Panc1 (cell line): ENCODE data around the gene PKD2L2. TPM values are rescaled to one million over a fixed set of nuclear protein-coding genes. Genes with fewer than 3 reads are reported as not detected.

Source experiments
- ATAC-seq: fragments of 200-7000 bp; cut with Tn5 transposase; 2 replicates; pipeline ENCODE4 v1.9.1; 2020; ENCODE audit warnings: mild to moderate bottlenecking, moderate library complexity
- BruUV-seq: library from RNA; stranded (reverse); fragments of 400-500 nt; replicated peaks from 2 replicates; lab custom pipeline; 2021; lab: Mats Ljungman, UMichigan
- CTCF ChIA-PET: fragments of 300-600 bp; sonication (Branson Sonifier 250); formaldehyde crosslinking; loops from one replicate; lab custom pipeline; 2022; ENCODE audit warnings: antibody characterized with exemption; lab: Charles Lee
- POLR2A ChIA-PET: fragments of 300-600 bp; sonication (Branson Sonifier 250); formaldehyde crosslinking; loops from one replicate; lab custom pipeline; 2022; ENCODE audit warnings: antibody characterized with exemption; lab: Charles Lee
- DNase-seq: peaks from one replicate; pipeline ENCODE4 v3.0.0-alpha.2; 2010; ENCODE audit warnings: low read depth, low spot score
- H3K27ac ChIP-seq: 2 replicates; pipeline ENCODE4 v1.5.1; 2011; ENCODE audit warnings: mild to moderate bottlenecking, low read length, inconsistent platforms
- H3K27me3 ChIP-seq: fragments of 200-500 bp; sonication (Bioruptor generic); 2 replicates; pipeline ENCODE4 v1.6.0; 2014; ENCODE audit warnings: low read length, inconsistent platforms; ENCODE audit not compliant: control insufficient read depth, insufficient read depth
- H3K36me3 ChIP-seq: fragments of 200-500 bp; sonication (Bioruptor generic); 2 replicates; pipeline ENCODE4 v1.5.1; 2014; ENCODE audit warnings: inconsistent platforms, mild to moderate bottlenecking, low read length, moderate library complexity; ENCODE audit not compliant: control insufficient read depth, insufficient read depth
- H3K4me1 ChIP-seq: 2 replicates; pipeline ENCODE4 v1.5.1; 2011; ENCODE audit warnings: inconsistent platforms, mild to moderate bottlenecking, low read length, moderate library complexity; ENCODE audit not compliant: control insufficient read depth, insufficient read depth
- H3K4me3 ChIP-seq, 2 experiments: 2 replicates each; pipeline ENCODE4 v1.5.1; 2011 to 2012; ENCODE audit warnings: low read depth in 2 of 2, low read length in 2 of 2, mild to moderate bottlenecking in 2 of 2, inconsistent platforms in 1 of 2, moderate library complexity in 1 of 2
- H3K9me3 ChIP-seq: fragments of 200-500 bp; sonication (Bioruptor generic); 2 replicates; pipeline ENCODE4 v1.5.1; 2014; ENCODE audit warnings: low read depth, mild to moderate bottlenecking, inconsistent platforms, low read length, moderate library complexity; ENCODE audit not compliant: control insufficient read depth, insufficient read depth
- POLR2AphosphoS5 ChIP-seq: IDR thresholded peaks from 2 replicates; pipeline ENCODE4 v1.6.1; 2012; ENCODE audit warnings: mild to moderate bottlenecking, low read depth, low read length, moderate library complexity
- SIN3A ChIP-seq: IDR thresholded peaks from 2 replicates; pipeline ENCODE4 v1.6.1; 2012; ENCODE audit warnings: low read depth, mild to moderate bottlenecking, low read length, moderate library complexity, borderline replicate concordance; ENCODE audit not compliant: insufficient read depth
- TCF7L2 ChIP-seq: IDR thresholded peaks from 2 replicates; pipeline ENCODE4 v1.6.1; 2011; ENCODE audit warnings: mild to moderate bottlenecking, low read depth, low read length, inconsistent platforms
- in situ Hi-C: cut with HindIII; loops from 2 replicates; pipeline ENCODE4 v1.10.0; 2016; ENCODE audit warnings: low sequenced_read_pairs, low pct_unique_long_range_greater_than_20kb
- intact Hi-C: fragments of 100-400 bp; cut with micrococcal nuclease; formaldehyde crosslinking; loops from one replicate; pipeline ENCODE4 v1.10.0; 2022; ENCODE audit not compliant: unreplicated experiment
- total RNA-seq: library from RNA; stranded (reverse); gene quantifications from one replicate; pipeline ENCODE4 v1.2.1, GENCODE V29; 2021; ENCODE audit not compliant: unreplicated experiment
- TF ChIP-seq, protein P1 (sequence below), 2 experiments: IDR thresholded peaks; 2 replicates each; pipeline ENCODE4 v1.6.1; 2011 to 2012; ENCODE audit warnings: low read depth in 2 of 2, control low read depth in 1 of 2, low read length in 1 of 2, mild to moderate bottlenecking in 1 of 2, moderate library complexity in 1 of 2; ENCODE audit not compliant: insufficient read depth in 1 of 2
- TF ChIP-seq, protein P2 (sequence below): fragments of 450-650 bp; IDR thresholded peaks from 2 replicates; pipeline ENCODE4 v1.5.1; 2017; ENCODE audit warnings: mild to moderate bottlenecking

The PKD2L2 gene
- total RNA-seq, 1 experiment from 2014 or later, result not detected

DNA sequence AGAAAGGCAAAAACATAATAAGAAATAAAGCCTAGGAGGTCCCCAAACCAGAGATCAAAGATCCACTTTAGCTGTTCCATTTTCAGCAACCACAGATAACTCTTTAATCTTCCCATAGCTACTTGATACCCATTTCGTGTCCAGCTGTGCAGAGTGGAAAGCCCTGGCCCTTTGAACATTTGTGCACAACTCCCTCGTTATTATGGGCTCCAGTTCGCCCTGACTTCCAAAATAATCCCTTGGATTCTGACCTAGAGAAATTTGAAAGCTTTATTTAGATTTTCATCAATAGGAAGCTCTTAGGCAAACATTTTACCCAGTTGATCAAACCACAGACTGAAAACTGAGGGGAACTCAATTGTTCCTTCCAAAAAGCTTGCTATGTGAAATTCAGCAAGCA is 16.8 kb upstream of the PKD2L2 start:
- no peak for DNase-seq
- no peaks in the 10 kb centered on the region for H3K9me3 ChIP-seq
- no peaks in the 10 kb centered on the region for H3K27me3 ChIP-seq
- CTCF ChIA-PET, result no interaction called here
- intact Hi-C loops, result no loop called here
- no peak overlapping the region for H3K27ac ChIP-seq
- BruUV-seq, result no TSS peak
- TF ChIP-seq SIN3A (no peak), POLR2AphosphoS5 (no peak)
- TF ChIP-seq, protein P1, sequence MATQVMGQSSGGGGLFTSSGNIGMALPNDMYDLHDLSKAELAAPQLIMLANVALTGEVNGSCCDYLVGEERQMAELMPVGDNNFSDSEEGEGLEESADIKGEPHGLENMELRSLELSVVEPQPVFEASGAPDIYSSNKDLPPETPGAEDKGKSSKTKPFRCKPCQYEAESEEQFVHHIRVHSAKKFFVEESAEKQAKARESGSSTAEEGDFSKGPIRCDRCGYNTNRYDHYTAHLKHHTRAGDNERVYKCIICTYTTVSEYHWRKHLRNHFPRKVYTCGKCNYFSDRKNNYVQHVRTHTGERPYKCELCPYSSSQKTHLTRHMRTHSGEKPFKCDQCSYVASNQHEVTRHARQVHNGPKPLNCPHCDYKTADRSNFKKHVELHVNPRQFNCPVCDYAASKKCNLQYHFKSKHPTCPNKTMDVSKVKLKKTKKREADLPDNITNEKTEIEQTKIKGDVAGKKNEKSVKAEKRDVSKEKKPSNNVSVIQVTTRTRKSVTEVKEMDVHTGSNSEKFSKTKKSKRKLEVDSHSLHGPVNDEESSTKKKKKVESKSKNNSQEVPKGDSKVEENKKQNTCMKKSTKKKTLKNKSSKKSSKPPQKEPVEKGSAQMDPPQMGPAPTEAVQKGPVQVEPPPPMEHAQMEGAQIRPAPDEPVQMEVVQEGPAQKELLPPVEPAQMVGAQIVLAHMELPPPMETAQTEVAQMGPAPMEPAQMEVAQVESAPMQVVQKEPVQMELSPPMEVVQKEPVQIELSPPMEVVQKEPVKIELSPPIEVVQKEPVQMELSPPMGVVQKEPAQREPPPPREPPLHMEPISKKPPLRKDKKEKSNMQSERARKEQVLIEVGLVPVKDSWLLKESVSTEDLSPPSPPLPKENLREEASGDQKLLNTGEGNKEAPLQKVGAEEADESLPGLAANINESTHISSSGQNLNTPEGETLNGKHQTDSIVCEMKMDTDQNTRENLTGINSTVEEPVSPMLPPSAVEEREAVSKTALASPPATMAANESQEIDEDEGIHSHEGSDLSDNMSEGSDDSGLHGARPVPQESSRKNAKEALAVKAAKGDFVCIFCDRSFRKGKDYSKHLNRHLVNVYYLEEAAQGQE (IDR thresholded peaks at IDR 0.05; ENCODE audit: insufficient read depth in 1 of 2, low read depth in 2 of 2, low read length in 1 of 2), result no peak
- TF ChIP-seq, protein P2, sequence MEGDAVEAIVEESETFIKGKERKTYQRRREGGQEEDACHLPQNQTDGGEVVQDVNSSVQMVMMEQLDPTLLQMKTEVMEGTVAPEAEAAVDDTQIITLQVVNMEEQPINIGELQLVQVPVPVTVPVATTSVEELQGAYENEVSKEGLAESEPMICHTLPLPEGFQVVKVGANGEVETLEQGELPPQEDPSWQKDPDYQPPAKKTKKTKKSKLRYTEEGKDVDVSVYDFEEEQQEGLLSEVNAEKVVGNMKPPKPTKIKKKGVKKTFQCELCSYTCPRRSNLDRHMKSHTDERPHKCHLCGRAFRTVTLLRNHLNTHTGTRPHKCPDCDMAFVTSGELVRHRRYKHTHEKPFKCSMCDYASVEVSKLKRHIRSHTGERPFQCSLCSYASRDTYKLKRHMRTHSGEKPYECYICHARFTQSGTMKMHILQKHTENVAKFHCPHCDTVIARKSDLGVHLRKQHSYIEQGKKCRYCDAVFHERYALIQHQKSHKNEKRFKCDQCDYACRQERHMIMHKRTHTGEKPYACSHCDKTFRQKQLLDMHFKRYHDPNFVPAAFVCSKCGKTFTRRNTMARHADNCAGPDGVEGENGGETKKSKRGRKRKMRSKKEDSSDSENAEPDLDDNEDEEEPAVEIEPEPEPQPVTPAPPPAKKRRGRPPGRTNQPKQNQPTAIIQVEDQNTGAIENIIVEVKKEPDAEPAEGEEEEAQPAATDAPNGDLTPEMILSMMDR, result no peak
- no peaks in the 10 kb centered on the region for H3K36me3 ChIP-seq
- in situ Hi-C loops, result no loop called here
- no peaks in the 10 kb centered on the region for H3K4me1 ChIP-seq
- POLR2A ChIA-PET, result interaction anchor here (0.6 kb wide), 1 partner anchor 286 kb away, joined by 4 read pairs; no protein-coding TSS in a partner anchor
- no peak for ATAC-seq
- H3K4me3 ChIP-seq, result no peak overlapping the region

DNA sequence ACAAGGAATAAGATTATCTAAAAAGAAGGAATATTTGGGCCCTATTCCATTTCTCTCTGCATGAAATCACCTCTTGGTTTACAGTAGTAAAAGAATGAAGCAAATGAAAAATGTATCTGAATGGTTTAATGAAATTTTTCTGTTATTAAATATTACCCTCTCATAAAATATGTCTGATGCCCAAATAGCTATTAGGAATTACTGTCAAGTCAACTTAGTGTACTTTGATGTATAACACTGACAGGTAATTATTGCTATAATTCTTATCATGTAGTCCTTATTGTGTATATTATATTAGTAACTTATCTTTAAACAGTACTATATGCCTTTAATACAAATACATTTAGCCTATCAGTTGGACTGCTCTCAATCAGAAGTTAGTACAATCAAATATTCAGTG is 13.2 kb upstream of the PKD2L2 start:
- ATAC-seq (no peak), DNase-seq (no peak)
- no TSS peak for BruUV-seq
- Histone ChIP-seq H3K36me3 (no peaks in the 10 kb centered on the region), H3K27me3 (no peaks in the 10 kb centered on the region), H3K4me3 (no peak overlapping the region), H3K9me3 (no peaks in the 10 kb centered on the region), H3K4me1 (no peaks in the 10 kb centered on the region), H3K27ac (no peak overlapping the region)
- TF ChIP-seq SIN3A, result no peak
- no peak for TF ChIP-seq TCF7L2
- TF ChIP-seq POLR2AphosphoS5, result no peak
- TF ChIP-seq, protein P2, result no peak
- TF ChIP-seq, protein P1 (IDR thresholded peaks at IDR 0.05; ENCODE audit: insufficient read depth in 1 of 2, low read depth in 2 of 2, low read length in 1 of 2), result no peak
- ChIA-PET CTCF (no interaction called here), POLR2A (interaction anchor here (0.7 kb wide), 1 partner anchor 14 kb away, joined by 3 read pairs; no protein-coding TSS in a partner anchor)
- in situ Hi-C loops, result no loop called here
- intact Hi-C loops, result no loop called here
